Measurements from ENCODE around the gene DDR2. TPM values are rescaled to one million over a fixed set of nuclear protein-coding genes. Genes with fewer than 3 reads are reported as not detected.

The DDR2 gene
- polyA plus RNA-seq, 3 donors: 0.07 TPM; not detected in 2

- peaks cover 0 to 7% (median 6%) of the 10 kb centered on the region in 3 donors for H3K27me3 Mint-ChIP-seq (ENCODE audit: low read depth in 3 of 3)
- DNase-seq: no peak
- intact Hi-C loops (cut with micrococcal nuclease): no loop called here
Observed at GRCh38 chr1:162772571-162773154, 140.4 kb downstream of the DDR2 start.

DNA sequence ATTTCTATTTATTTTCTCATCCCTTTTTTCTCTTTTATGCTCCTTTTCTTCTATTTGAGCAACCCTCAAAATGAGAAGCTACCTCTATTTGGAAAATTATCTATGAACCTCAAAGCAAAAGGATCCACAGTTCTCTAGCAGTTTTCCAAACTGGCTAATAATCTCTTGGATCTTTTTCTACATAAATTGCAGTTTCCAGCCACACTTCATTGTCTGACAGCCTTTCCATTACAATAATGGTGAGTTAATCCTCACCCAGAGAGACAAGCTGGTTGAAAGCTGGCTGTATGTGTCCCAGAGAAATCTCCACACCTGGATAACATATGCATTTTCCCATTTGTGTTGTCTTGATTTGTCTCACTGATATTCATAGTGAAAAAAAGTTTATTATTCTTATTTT is 141.7 kb downstream of the DDR2 start:
- Mint-ChIP-seq H3K27me3 (ENCODE audit: low read depth in 3 of 3) (peaks cover 0 to 7% (median 5%) of the 10 kb centered on the region in 3 donors), H3K9me3 (peaks cover 0 to 2% (median 0%) of the 10 kb centered on the region in 7 donors), H3K36me3 (no peaks in the 10 kb centered on the region), H3K27ac (no peak overlapping the region), H3K4me1 (no peaks in the 10 kb centered on the region), H3K4me3 (no peak overlapping the region)
- H2AFZ ChIP-seq (ENCODE audit: insufficient read depth, low read depth, low read length, poor library complexity, severe bottlenecking): no peak overlapping the region
- no peaks in the 10 kb centered on the region for H3K36me3 ChIP-seq (replicated peaks in 1 of 2; ENCODE audit: control insufficient read depth in 1 of 2, insufficient read depth in 2 of 2, low read length in 2 of 2)
- no peaks in the 10 kb centered on the region for H4K20me1 ChIP-seq (ENCODE audit: insufficient read depth, low read length)
- no peaks in the 10 kb centered on the region for H3K79me2 ChIP-seq (ENCODE audit: insufficient read depth, low read length)
- H3K27ac ChIP-seq (ENCODE audit: low read depth in 1 of 2, low read length in 2 of 2): no peak overlapping the region
- H3K4me2 ChIP-seq (replicated peaks; ENCODE audit: extremely low read depth, low read length, poor library complexity, severe bottlenecking): no peak overlapping the region
- H3K9ac ChIP-seq (ENCODE audit: insufficient read depth, low read length, poor library complexity, severe bottlenecking): no peak overlapping the region
- H3K4me3 ChIP-seq (replicated peaks in 1 of 3; ENCODE audit: low read depth in 2 of 3, low read length in 3 of 3): no peak overlapping the region
- peaks cover 0 to 3% of the 10 kb centered on the region in 2 donors for H3K27me3 ChIP-seq (ENCODE audit: control insufficient read depth in 2 of 2, insufficient read depth in 2 of 2, low read length in 2 of 2)
- H3K4me1 ChIP-seq (ENCODE audit: control insufficient read depth in 1 of 2, insufficient read depth in 2 of 2, low read length in 2 of 2): no peaks in the 10 kb centered on the region
- intact Hi-C loops (cut with micrococcal nuclease): no loop called here
- no peaks in the 10 kb centered on the region for H3K9me3 ChIP-seq (replicated peaks in 1 of 2; ENCODE audit: control insufficient read depth in 1 of 2, insufficient read depth in 1 of 2, low read length in 2 of 2)
- TF ChIP-seq, protein P1, sequence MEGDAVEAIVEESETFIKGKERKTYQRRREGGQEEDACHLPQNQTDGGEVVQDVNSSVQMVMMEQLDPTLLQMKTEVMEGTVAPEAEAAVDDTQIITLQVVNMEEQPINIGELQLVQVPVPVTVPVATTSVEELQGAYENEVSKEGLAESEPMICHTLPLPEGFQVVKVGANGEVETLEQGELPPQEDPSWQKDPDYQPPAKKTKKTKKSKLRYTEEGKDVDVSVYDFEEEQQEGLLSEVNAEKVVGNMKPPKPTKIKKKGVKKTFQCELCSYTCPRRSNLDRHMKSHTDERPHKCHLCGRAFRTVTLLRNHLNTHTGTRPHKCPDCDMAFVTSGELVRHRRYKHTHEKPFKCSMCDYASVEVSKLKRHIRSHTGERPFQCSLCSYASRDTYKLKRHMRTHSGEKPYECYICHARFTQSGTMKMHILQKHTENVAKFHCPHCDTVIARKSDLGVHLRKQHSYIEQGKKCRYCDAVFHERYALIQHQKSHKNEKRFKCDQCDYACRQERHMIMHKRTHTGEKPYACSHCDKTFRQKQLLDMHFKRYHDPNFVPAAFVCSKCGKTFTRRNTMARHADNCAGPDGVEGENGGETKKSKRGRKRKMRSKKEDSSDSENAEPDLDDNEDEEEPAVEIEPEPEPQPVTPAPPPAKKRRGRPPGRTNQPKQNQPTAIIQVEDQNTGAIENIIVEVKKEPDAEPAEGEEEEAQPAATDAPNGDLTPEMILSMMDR (IDR thresholded peaks at IDR 0.05): no peak
- no peak for DNase-seq

More at GRCh38 chr1:162772571-162773154, 140.4 kb downstream of the DDR2 start:
- Histone ChIP-seq H3K4me1 (ENCODE audit: control insufficient read depth in 1 of 2, insufficient read depth in 2 of 2, low read length in 2 of 2) (no peaks in the 10 kb centered on the region), H4K20me1 (ENCODE audit: insufficient read depth, low read length) (no peaks in the 10 kb centered on the region), H3K9ac (ENCODE audit: insufficient read depth, low read length, poor library complexity, severe bottlenecking) (no peak overlapping the region), H2AFZ (ENCODE audit: insufficient read depth, low read depth, low read length, poor library complexity, severe bottlenecking) (no peak overlapping the region), H3K27me3 (ENCODE audit: control insufficient read depth in 2 of 2, insufficient read depth in 2 of 2, low read length in 2 of 2) (peaks cover 0 to 3% of the 10 kb centered on the region in 2 donors), H3K79me2 (ENCODE audit: insufficient read depth, low read length) (no peaks in the 10 kb centered on the region), H3K4me3 (replicated peaks in 1 of 3; ENCODE audit: low read depth in 2 of 3, low read length in 3 of 3) (no peak overlapping the region), H3K9me3 (replicated peaks in 1 of 2; ENCODE audit: control insufficient read depth in 1 of 2, insufficient read depth in 1 of 2, low read length in 2 of 2) (no peaks in the 10 kb centered on the region), H3K27ac (ENCODE audit: low read depth in 1 of 2, low read length in 2 of 2) (no peak overlapping the region), H3K4me2 (replicated peaks; ENCODE audit: extremely low read depth, low read length, poor library complexity, severe bottlenecking) (no peak overlapping the region), H3K36me3 (replicated peaks in 1 of 2; ENCODE audit: control insufficient read depth in 1 of 2, insufficient read depth in 2 of 2, low read length in 2 of 2) (no peaks in the 10 kb centered on the region)
- H3K4me3 Mint-ChIP-seq: no peak overlapping the region
- H3K4me1 Mint-ChIP-seq: no peaks in the 10 kb centered on the region
- H3K9me3 Mint-ChIP-seq: peaks cover 0 to 4% (median 0%) of the 10 kb centered on the region in 7 donors
- WGBS (ENCODE audit: insufficient coverage): no CpG with 5 or more reads among the region's 4 CpGs
- H3K27ac Mint-ChIP-seq: no peak overlapping the region
- TF ChIP-seq, protein P1 (IDR thresholded peaks at IDR 0.05): no peak
- H3K36me3 Mint-ChIP-seq: no peaks in the 10 kb centered on the region

All from CD14-positive monocyte (primary cell).